ENCODE measurements around the gene PPP1R14C.

GRCh38 chr6:150099953-150100352, 42.9 kb upstream of the PPP1R14C start:
- TF ChIP-seq CTCF (IDR thresholded peaks at IDR 0.05; ENCODE audit: low read depth, low read length) (no peak), EZH2phosphoT487 (IDR thresholded peaks at IDR 0.05; ENCODE audit: low read depth) (no peak)

Data from OCI-LY3 (cell line).